Raji (cell line): ENCODE data around the gene ADGRL3.

Experiments
- POLR2A ChIP-seq: IDR thresholded peaks from 2 replicates; pipeline ENCODE4 v1.6.1; 2011; ENCODE audit warnings: low read depth, low read length, control low read depth; ENCODE audit not compliant: insufficient read depth

ADGRL3 gene

DNA sequence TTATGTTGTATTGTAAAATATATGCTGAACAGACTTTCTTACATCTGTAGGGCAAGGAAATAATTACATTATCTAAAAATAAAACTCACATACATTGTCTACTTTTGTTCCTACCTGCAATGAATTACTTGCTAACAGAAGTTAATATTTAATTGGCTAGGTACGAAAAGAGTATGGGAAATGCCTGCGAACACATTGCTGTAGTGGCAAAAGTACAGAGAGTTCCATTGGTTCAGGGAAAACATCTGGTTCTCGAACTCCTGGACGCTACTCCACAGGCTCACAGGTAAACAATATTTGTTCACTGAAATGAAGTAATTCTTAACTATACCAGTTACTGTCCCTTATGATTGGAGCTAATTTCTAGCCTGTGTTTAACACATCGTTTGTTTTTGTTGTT is 837.4 kb downstream of the ADGRL3 start:
- no peak for TF ChIP-seq POLR2A

DNA sequence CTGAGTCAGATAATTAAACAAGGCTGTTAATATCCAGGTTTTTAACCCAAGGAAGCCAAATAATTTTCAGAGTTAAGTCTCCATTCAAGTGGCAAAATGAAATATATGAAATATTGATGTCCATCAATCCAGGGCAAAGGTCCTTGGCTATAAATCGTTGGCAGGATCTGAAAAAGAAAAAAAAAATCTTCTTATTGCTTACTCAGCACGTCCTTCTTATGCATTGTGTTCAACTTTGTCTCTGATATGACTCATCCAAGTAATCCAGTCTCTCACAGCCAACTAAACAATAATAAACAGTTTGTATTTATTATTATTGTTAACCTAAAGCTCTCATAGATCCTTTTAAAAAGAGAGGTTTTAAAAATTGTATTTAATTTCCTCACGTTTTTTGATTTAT is 851.2 kb downstream of the ADGRL3 start:
- TF ChIP-seq POLR2A = no peak

DNA sequence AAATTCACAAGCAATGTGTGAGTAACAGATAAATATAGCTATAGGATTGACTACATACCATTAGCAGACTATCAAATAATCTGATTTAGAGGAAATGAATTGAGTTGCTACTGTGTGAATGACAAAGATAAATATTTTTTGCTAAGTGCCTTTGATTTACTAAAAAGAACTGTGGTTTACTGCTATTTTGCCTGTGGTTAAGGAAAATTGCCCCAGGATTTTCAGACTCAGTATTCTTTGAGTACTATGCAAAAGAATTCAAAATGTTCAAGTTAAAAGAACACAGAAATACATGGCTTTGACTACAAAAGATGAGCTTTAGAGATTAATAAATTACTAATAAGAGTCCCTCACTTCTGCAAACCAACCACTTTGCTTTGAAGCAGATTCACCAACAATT is 853.8 kb downstream of the ADGRL3 start:
- TF ChIP-seq POLR2A = no peak

DNA sequence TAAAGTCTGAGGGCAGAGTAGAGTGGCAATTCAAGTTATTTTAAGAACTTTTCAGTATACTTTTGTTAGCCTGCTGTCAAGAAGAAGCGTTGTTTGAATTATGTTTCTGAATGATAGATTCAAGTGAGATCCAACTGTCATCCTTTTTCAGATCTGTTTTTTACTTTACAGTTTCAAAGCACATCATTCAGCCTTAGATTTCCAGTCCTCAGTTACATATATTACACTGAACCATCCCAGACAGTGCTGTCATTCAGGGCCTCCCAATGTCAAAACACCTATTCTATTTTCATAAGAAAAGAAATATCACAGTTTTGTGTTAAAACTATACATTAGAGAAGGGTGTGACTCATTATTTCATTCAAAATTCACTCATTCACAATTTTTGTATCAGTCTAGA is 856.9 kb downstream of the ADGRL3 start:
- no peak for TF ChIP-seq POLR2A

DNA sequence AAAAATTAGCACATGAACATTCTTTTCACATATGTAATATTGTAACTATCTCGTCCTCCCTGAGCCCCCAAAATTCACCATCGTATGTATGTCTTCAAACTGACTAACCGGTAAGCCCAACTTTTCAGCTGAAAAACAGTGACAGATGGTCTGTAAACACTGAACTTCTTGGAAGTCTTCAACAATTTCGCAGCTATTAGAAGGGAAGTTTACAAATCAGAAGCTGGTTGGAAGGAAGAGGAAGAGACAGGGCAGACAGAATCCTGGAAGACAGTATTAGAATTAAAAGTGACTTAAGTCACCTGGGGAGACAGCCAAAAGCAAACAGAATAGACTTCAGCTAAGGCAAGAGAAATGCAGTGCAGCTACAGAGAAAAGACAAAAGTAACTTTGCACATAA is 858.4 kb downstream of the ADGRL3 start:
- TF ChIP-seq POLR2A = no peak

DNA sequence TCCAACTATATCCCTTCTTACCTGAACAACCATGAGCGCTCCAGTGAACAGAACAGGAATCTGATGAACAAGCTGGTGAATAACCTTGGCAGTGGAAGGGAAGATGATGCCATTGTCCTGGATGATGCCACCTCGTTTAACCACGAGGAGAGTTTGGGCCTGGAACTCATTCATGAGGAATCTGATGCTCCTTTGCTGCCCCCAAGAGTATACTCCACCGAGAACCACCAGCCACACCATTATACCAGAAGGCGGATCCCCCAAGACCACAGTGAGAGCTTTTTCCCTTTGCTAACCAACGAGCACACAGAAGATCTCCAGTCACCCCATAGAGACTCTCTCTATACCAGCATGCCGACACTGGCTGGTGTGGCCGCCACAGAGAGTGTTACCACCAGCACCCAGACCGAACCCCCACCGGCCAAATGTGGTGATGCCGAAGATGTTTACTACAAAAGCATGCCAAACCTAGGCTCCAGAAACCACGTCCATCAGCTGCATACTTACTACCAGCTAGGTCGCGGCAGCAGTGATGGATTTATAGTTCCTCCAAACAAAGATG is 870.2 kb downstream of the ADGRL3 start:
- no peak for TF ChIP-seq POLR2A

DNA sequence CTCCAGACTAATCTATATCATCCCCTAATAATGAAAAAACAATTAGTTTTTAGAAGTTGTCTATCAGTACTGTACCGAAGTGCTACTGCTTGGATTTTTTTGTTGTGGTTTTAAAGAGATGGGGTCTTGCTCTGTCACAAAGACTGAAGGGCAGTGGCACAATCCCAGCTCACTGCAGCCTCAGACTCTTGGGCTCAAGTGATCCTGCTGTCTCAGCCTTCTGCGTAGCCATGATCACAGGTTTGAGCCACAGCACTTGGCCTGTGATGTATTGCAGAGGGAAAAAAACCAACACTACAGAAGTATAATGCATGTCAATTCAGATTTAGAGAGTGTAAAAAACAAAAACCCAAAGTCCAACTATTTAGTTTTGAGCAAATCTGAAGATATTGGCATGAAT is 875.0 kb downstream of the ADGRL3 start:
- TF ChIP-seq POLR2A = no peak

DNA sequence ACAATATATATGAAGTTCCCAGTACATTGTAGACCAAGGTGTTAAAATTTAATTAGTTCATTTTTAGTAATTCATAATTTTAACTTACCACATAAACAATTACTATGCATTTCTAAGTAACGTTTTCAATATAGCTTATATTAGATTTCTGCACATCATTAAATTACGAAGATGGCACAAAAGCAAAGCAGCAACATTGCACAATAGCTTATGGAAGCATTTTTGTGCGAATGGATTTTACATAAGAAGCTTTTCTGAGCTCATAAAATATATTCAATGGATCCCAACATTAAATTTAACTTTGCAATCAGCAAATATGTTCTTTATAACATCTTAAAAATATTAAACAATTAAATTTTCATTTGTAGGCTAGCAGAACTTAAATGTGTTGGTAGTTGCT is 875.4 kb downstream of the ADGRL3 start:
- no peak for TF ChIP-seq POLR2A

DNA sequence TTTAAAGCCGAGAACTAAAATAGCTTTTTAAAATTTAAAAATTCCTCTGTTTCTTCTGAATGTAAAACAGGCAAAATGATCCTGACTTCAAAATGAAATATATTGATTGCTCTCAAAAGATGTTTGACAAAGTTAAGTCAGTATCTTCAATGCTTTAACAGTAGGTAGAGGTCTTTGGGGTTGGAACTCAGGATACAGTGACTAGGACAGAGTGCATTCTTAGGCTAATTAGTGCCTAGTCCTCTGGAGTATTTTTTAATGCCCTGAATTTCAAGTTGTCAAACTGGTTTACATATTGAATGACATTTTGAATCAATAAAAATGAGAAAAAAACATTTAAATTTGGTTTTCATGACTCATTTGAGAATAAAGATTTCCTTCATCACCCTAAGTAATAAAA is 877.3 kb downstream of the ADGRL3 start:
- no peak for TF ChIP-seq POLR2A

DNA sequence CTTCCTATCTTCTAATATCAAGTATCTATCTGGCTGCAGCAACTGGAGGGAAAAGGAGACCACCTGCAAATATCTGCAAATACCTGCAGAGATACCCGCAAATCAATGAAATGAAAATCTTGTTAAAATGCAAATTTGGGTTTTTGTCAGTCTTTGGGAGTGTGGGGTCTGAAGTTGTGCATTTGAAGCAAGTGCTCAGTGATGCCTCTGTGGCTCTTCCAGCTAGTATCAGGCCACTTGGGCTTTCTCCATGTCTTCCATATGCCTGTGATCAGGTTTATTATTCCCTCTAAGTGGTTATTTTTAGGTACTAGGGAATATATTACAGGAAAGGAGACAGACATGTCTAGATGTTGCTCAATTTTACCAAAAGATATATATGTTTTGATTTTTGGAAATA is 880.3 kb downstream of the ADGRL3 start:
- no peak for TF ChIP-seq POLR2A

DNA sequence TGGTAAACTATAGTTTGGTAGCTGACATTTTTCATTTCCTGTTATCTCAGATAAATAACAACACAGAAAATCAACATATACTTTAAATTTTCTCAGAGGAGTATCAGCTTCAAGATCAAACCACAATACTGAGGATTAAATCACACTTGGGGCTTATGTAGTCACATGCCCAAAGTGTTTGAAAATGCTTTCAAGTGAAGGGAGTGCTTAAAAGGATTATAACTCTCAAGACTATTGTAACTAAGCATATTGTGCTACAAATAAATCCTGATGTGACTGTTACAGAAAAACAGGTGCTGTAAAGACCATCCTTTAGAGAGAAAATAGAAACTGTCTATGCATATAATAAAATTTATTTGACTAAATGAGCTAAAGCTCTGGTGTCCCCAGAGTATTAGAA is 887.6 kb downstream of the ADGRL3 start:
- no peak for TF ChIP-seq POLR2A

DNA sequence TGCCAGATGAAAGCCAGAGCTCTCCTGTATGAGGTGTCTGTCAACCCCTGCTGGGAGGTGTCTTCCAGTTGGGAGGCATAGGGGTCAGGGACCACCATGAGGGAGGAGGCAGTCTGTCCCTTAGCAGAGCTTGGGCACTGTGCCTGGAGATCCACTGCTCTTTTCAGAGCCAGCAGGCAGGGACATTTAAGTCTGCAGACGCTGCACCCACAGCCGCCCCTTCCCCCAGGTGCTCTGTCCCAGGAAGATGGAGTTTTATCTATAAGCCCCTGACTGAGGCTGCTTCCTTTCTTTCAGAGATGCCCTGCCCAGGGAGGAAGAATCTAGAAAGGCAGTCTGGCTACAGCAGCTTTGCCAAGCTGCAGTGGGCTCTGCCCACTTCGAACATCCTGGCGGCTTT is 893.6 kb downstream of the ADGRL3 start:
- no peak for TF ChIP-seq POLR2A

DNA sequence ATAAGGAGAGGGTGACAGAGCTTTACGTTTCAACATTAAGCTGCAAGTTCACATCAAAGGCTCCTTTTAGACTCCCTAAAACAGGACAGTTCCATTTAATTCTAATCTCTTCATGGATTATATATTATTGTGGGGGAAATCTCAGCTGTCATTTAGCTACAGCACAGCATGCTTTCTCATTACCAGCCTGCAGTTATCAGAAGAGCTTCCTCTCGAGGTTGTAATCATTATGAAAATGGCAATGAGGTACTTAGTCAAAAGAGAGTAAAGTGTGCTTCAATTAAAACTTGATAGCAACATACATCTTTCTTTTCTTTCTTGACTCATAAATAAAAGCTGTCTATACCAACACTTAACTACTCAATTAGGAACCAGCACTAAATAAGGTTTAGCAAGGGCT is 896.8 kb downstream of the ADGRL3 start:
- no peak for TF ChIP-seq POLR2A

DNA sequence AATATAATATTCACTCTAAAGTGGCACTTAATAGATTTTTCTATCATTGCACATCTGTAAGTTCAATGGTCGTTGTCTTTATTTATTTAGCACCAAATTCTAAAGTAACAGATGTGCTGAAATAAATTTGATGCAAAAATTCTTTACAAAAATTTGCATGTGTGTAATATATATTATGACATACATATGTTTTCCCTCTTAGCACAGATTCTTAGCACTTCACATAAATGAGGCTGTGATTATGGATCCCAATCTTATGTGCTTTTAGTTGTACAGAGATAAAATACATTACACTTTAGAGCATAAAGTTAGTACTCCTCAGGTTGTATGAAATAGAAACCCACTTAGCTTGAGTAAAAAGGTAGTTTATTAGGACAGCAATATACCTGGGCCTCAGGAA is 915.1 kb downstream of the ADGRL3 start:
- no peak for TF ChIP-seq POLR2A

DNA sequence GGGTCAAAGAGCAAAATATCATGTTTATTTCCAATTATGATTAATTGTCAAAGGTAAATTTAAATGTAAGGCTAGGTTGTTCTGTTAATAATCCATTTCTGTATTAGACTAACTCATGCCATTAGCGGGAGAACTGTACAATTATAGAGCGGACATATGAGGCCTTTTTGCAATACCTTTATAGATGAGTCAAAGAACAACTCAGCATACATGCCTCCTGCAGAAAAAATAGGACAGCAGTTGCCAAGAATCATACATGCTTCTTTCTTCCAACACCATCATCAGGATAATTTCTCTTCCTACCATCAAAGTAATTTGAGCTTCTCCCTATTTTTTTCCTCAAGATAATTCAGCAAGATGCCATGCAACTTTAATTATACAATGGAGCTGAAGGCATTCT is 917.8 kb downstream of the ADGRL3 start:
- TF ChIP-seq POLR2A = no peak

DNA sequence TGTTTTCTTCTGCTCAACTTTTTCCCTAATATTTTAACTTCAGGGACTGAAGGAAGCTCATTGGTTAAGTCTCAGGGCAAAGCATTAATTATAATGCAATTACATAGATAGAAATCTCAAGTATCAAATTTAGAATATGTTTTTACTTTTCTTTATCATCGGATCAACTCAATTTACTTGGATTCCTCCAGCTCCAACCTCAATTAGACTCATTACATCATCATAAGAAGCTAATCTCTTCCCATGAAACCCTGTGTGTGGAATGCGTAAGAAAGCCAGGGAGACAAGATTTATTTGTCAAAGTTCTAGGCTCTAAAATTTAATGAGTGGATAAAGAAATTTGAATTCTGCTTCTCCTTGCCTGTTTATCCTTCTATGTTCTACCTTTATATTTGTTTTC is 918.4 kb downstream of the ADGRL3 start:
- no peak for TF ChIP-seq POLR2A

DNA sequence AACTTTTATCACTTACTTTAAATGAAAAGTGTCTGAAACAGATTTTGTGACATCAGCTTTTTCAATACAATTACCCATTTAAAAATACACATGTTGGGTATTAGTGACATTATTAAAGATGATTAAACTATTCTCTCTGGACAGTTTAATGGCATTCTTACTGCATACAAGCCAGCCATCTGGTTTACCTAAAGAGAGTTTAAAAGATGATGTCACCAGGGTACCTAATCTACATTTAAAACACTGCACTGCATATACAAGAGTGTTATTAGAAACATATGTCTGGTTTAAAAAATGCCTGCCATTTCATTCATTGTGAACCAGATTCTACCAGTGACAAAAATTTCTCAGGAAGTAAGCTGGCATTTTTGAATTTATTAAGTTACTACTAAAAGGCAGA is 919.1 kb downstream of the ADGRL3 start:
- TF ChIP-seq POLR2A = no peak
